Measurements from ENCODE around the gene FUT2.
"Not testable (repeated sequence)": the region's sequence is repeated elsewhere in the genome, so short reads cannot be mapped to it uniquely, and the experiment has no call there.

- TF ChIP-seq POLR2A, CTCF (IDR thresholded peaks at IDR 0.05): not testable (repeated sequence)
Measured at GRCh38 chr19:48680006-48680405, 15.8 kb upstream of the FUT2 start.
